C1 segment of cervical spinal cord (tissue), 14 donors: ENCODE results near the gene SV2C.
"Not testable (repeated sequence)": the region's sequence is repeated elsewhere in the genome, so short reads cannot be mapped to it uniquely, and the experiment has no call there.

Source experiments
- DNase-seq, 14 donors: peaks; one replicate each; lab custom pipeline; 2025; lab: John Stamatoyannopoulos, UW

The SV2C gene

GRCh38 chr5:76336253-76336809, 253.1 kb downstream of the SV2C start:
- DNase-seq, result not testable (repeated sequence)

- DNase-seq, result peak in 1 of 14 donors; percentile 26
Observed at GRCh38 chr5:76337953-76338451, 254.8 kb downstream of the SV2C start.

GRCh38 chr5:76339919-76340318, 256.7 kb downstream of the SV2C start:
- DNase-seq, result no peak

GRCh38 chr5:76341651-76342334, 258.6 kb downstream of the SV2C start:
- DNase-seq, result peak in 4 of 14 donors; percentile 1 to 87 (median 12)

- DNase-seq, result no peak
Observed at GRCh38 chr5:76342474-76342873, 259.3 kb downstream of the SV2C start.

- DNase-seq, result no peak
Observed at GRCh38 chr5:76345582-76345981, 262.4 kb downstream of the SV2C start.

GRCh38 chr5:76351176-76351575, 268.0 kb downstream of the SV2C start:
- no peak for DNase-seq

GRCh38 chr5:76351577-76351976, 268.4 kb downstream of the SV2C start:
- no peak for DNase-seq

- DNase-seq, result no peak
Observed at GRCh38 chr5:76356887-76357286, 273.7 kb downstream of the SV2C start.

- no peak for DNase-seq
Observed at GRCh38 chr5:76363352-76364225, 280.4 kb downstream of the SV2C start.

GRCh38 chr5:76364226-76364589, 281.0 kb downstream of the SV2C start:
- no peak for DNase-seq

GRCh38 chr5:76365561-76365960, 282.4 kb downstream of the SV2C start:
- DNase-seq, result no peak

- DNase-seq, result no peak
Observed at GRCh38 chr5:76366596-76366995, 283.4 kb downstream of the SV2C start.

- DNase-seq, result no peak
Observed at GRCh38 chr5:76367623-76368371, 284.6 kb downstream of the SV2C start.

GRCh38 chr5:76368941-76369340, 285.8 kb downstream of the SV2C start:
- no peak for DNase-seq

- not testable (repeated sequence) for DNase-seq
Observed at GRCh38 chr5:76369668-76370067, 286.5 kb downstream of the SV2C start.

- no peak for DNase-seq
Observed at GRCh38 chr5:76371960-76372322, 288.8 kb downstream of the SV2C start.

GRCh38 chr5:76372323-76373054, 289.3 kb downstream of the SV2C start:
- DNase-seq, result peak in 1 of 14 donors; percentile 0

GRCh38 chr5:76376148-76376865, 293.1 kb downstream of the SV2C start:
- DNase-seq, result no peak

GRCh38 chr5:76376866-76377230, 293.7 kb downstream of the SV2C start:
- DNase-seq, result no peak
